GM19455 (cell line): ENCODE results near the gene GATD1.

Experiments
- ATAC-seq: cut with Tn5 transposase; IDR thresholded peaks from one replicate; pipeline ENCODE4 v1.9.1; 2021; ENCODE audit not compliant: unreplicated experiment

GATD1 gene

DNA sequence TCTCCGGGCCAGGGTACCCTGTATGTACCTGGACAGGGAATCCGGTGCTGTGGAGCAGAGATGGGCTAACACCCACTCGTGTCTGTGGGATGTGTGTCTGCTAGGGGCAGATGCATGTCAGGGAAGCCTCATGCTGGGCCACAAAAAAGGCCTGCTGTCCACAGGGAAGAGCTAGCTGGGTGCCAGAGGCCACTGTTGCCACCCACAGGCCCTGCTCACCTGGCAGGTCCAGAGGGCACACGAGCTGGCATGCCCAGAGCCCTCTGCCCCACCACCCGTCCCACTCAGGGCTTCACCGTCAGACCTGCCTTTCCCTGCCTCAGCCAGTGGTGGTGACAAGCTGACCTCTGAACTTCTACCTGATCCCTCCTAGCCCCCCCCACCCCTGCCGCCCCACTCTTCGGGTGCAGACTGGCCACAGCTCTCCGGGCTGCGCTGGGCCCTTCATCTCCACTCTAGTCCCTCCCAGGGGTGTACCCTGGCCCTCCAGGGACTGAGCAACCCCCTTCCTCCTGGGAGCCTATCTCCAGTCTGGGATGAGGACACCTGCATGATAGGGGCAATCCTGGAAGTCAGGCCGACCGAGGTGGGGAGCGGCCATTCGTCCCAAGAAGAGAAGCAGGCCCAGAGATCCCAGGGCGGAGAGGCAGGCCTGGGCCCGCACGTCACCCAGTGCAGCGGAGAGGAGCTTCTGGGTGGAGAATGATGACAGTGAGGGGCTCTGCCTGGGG, 19.4 kb upstream of the GATD1 start:
- no peak for ATAC-seq

DNA sequence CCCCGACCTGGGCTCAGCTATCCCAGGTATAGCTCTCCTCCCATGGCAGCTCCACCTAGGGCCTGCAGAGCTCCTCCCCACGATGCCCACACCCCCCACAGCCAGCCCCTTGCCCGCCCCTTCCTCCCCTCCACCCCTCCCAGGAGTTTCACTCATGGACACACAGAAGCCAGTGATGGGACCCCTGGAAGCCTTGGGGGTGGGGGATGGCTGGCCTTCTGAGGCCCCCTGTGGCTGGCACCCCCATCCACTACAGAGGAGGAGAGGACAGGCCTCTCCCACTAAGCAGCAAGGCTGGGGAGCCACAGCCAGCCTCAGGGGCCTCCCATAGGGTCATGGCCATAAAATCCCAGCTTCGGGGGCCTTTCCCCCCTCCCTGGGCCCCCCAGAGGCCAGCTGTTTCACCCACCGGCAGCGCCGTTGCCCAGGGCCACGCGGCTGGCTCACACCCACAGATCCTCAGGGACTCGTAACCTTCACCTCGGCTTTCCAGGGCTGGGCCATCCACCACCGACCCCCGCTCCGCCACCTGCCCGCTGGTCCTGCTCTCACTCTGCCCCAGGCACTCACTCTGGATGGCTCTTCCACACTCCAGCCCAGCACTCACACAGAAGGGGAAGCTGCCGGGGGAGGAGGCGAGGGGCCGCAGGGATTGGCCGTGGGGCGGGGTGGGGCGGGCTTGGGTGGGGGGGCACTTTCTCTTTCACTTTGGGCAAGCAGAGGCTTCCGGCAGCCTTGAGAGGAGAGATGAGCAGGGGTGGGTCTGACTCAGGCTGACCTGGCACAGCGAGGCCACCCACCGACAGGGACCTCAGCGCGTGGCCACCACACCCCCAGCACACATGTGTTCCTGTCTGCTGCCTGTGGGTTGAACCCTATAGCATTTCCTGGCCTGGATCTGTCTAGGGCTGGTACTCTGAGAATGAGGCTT, 18.6 kb upstream of the GATD1 start:
- no peak for ATAC-seq

DNA sequence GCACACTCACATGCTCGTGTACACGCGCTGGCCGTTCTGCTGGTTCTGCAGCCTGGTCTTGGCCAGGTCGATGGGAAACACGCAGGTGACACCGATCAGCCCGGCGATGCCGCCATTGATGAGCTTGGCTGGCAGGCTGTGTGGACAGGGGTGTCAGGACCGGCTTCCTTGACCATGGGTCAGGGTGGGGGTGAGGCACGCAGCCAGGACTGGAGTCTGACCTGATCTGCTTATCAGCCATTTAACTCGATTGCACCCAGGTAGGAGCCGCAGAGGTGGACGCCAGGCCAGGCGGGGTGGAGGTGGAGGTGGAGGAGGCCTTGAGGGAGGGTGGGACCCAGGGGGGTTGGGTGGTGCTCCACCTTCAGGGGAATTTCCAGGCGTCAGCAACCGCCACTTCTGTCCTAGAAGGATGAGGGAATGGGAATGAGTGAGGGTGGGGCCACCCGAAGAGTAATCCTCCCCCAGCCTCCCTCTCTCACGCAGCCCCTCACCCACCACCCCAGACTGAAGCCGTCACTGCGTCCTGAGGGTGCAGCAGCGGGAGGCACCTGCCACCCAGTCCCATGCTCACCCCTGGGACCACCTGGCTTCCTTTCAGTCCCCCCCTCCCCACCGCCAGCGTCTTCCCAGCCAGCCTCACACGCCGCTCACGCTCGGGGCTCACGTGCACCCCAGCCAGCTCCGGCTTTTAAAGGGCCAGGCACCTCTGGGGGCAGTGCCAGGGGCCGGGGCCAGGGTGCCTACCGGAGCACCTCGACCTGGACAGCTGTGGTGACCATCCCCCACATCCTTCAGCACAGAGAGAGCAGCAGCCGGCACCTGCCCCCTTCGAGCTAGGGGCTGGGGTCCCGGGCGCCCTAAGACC, 17.7 kb upstream of the GATD1 start:
- ATAC-seq: no peak

DNA sequence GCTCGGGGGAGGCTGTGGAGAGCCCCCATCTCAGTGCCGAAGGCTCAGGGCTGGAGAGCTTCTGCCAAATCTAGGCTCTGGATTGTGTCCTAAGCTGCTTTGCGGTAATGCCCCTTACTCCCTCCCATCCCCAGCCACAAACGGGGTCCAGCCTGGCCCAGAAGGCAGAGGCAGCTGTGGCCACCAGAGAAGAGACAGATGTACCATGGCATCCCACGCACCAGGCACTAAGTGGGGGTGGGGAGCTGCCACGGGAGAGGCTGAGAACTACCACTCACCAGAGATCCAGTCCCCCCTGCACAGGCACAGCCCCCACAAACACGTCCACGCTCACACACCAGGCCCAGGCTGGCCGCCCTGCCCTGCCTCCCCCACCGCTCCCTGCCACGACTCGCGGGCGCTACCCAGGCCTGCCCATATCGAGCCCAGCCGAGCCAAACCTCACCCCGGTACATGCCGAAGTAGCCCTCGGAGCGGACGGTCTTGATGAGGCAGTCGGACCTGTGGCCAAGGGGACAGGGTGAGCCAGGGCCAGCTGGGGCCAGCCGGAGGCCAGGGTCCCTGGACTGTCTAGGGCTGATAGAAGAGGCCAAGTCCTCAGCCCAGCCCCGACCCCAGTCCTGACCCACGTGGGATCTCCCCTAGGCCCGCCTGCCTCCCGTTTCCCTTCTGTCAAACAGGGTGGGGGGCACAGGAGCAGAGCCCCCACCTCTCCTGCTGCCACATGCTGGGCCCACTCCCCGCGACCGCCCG, 16.9 kb upstream of the GATD1 start:
- ATAC-seq: no peak

DNA sequence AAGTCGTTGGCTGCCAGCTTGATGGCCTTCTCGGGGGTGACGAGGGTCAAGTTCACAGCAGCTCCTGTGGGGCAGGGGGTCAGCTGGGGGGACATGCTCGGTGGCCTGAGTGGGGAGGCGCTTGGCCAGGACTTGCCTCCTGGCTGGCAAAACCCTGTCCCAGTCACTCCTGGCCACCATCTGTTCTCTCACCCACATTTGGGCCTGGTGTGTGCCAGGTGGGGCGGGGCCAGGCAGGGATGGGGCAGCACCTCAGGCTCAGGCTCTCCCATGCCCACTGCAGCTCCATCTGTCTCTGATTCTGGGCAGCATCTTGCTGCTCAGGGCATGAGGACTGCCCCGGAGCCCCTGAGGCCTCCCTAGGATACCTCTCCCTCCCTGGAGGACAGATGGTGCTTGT, 16.3 kb upstream of the GATD1 start:
- ATAC-seq: no peak

DNA sequence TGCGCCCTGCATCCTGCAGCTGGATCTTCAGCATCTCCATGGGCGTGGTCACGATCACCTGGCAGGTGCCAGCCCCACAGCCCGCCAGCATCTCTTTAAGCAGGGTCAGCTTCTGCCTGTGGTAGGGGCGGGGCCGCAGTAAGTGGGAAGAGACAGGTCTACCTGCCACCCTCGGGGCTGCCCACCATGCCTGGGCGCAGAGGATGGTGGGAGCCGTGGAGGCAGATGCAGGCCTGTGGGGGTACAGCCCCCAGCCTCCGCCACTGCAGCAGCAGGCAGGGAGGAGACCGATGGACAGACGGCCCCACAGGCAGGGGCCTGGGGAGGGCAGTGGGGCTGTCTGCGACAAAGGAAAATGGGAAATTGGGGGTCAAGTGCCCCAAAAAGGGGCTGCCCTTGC, 15.6 kb upstream of the GATD1 start:
- no peak for ATAC-seq

DNA sequence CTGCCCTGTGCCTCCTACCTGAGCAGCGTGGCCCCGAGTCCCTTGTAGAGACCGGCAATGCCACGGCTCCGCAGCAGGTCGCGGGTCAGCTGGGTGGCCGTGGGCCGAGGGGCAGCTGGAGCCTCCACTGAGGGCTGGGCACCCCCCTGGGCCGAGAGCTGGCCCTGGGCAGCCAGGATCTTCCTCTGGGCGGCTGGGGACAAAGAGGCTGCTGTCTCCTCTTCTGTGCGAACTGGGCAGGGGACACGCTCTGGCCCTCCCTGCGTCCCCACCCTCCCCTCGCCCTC, 15.2 kb upstream of the GATD1 start:
- no peak for ATAC-seq

DNA sequence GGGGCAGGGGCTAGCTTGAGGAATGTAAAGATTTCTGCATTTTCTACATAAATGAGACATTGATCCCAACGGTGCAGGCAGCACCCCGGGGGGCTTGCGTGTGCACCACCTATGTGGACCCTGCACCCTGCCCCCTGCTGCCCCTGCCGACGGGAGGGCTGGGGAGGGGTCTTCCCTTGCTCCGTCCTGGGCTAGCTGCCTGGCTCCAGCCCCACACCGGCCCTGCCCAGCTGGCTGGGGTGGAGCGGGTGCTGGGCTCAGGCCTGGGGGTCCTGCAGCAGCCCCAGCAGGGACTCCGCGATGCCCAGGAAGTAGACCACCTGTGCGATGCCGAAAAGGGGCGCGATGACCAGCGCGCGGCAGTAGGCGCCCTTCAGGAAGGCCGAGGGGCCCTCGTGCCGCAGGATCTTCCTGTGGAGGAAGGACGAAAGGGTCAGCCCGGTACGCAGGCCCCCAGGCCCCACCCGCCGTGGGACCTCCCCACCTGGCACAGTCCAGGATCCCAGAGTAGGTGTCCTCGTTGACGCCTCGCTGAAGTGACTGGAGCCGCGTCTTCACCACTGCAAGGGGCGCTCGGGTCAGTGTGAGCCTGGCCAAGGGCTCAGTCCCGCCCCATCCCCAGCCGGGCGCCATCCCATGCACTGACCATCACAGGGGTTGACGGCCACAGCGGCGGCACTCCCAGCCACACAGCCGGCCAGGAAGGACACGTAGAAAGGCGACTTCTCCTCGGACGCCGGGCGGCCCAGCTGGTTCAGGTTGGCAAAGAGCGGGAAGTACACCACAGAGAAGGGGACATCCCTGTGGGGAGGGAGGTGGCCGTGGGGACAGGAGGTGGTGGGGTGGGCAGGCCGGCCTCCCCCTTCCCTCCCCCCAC, 14.6 kb upstream of the GATD1 start:
- ATAC-seq: no peak

DNA sequence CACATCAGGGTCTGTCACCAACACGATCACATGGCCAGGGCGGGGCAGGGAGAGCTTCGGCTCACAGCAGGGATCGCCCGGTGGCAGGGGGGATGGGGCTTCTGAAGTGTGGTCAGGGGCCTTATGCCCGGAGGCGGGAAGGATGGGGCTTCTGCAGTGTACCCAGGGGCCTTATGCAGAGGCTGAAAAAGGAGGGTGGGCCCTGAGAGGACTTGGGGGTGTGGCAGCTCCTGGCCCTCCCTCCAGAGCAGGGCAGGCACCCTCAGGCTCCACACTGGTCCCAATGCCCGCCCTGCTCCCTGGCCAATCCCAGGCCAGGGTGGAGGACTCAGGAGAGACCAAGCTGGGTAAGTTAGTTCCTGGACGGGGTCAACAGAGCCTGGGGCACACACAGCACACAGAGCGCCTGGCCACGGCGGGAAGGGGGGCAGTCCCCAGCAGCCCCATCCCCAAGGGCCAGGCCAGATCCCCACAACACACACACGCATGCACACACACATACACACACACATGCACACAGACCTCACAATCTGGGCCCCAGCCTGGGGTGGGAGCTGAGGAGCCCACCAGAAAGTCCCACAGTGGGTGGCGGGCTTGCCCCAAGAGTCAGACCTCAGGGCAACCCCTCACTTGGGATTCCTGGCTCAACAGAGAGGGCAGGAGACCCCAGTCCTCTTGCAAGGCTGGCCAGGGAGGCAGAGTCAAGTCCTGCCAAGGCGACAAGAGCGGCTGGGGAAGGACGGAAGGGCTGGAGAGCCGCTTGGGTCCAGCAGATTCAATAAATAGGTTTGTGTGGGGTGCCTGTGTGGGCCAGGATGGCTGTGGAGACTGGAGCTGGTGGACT, 13.7 kb upstream of the GATD1 start:
- no peak for ATAC-seq

DNA sequence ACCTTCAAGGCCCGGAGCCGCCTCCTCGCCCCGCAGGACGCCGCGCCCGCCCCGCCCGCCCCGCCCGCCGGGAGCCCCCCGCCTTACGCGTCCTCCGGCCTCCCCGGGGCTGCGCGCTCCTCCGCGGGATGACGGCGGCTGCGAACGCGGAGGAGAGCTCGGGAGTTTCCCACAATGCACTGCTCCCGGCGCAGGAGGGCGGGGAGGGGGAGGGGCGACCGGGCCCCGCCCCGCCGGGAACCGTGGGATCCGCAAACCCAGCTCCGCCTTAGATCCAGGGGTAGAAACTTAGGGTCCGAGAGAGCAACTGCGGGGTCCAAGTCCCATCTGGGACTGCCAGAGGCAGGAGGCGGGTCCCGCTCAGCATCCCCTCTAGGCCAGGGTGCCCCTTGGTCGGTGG, 12.7 kb upstream of the GATD1 start, which contains the start of gene CEND1:
Gene CEND1, minus strand, starts transcription at position 148 of the 400 bp plus-strand sequence. CDS start 1,514 bp downstream, outside the sequence.
- ATAC-seq: no peak

DNA sequence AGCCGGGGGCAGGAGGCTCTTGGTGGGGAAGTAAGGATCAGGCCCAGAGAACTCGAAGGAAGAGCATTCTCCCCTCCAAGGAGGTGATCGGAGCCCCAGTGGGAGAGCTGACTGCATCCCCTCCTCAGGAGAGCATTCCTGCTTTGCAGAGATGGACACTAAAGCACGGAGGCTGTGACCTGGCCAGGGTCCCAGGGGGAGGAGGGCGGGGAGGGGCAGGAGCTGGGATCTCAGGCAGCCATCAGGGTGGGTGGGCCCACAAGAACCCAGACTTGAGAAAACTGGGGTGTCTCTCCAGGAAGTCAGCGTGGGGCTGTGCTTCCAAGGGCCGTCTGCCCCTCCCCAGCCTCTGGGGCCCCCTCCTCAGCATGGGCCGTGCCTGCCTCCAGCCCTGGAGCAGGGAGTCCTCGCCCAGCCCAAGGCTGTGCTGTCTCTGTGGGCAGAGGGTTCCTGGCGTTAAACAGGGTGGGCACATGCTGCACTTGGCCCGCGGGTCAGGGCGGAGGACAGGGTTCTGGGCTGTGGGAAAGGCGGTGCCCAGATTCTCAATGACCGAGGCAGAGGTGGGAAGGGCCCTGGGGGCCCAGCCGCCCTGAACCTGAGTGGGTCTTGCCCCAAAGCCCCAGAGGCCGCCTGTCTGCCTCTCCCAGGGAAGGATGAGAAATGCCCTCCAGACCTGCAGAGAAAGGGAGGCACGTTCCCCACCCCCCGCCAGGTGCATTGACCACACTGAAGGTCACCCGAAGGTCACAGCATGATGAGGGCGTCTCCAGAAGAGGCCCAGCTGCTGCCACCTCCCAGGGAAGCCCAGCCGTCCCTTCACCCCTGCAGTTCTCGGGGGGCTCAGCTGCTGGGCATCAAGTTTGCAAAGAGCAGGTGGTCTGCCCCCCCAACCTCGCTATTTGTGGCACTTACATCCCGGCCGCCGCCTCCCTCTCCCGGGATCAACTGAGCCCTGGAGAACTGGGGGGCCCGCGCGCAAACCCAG, 12.0 kb upstream of the GATD1 start:
- ATAC-seq: no peak

DNA sequence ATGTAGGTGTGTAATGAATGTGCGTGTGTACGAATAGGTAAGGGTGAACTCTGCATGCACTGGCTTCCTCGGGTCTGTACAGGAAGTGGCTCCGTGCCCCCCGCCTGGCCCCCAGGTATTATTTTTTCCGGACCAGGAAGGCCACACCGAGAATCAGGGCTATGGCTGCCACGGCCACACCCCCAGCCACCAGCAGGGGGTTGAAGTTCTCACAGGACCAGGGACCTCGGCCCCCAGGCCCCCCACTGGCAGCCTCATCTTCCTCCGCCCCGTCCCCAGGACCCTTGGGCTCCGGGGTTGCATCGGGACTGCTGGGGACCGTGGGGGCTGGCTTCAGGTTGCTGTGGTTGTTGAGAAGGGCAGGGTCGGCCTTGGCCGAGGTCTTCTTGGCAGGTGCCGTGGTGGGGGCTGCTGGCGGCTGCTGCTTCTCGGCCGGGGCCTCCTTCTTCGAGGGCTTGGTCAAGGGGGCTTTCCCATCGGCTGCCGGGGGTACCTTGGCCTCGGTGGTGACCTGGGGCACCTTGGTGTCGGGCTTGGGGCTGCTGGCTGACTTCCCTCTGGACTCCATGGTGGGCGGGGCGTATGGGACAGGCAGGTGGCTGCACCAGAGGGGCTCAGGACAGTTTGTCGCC, 10.8 kb upstream of the GATD1 start:
- ATAC-seq: no peak

DNA sequence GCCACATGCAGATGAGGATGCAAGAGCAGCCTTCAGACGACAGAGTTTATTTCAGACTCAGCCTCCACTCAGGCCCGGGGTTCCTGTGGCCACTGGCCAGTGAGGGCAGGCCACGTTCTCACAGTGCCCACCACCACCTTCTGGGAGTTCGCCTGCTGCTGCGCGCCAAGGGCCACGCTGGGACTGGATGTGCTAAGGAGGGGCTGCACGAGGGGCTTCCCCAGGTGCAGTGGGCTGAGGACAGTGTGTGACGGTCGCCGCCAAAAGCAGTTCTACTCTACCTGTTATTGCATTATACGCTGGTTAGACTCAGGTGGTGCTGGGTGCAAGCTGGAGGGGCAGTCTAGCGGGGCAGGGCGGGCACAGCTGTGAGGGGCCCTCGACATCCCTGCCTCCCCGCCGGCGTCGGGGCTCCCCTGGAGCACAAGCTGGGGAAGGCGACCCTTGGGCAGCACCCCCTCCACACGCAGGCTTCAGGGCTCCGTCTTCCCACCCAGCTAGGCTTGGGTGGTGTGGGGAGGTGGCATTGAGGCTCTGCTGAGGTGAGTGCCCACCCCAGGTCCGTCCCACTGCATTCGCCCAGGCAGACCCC, 9.9 kb upstream of the GATD1 start:
- no peak for ATAC-seq

DNA sequence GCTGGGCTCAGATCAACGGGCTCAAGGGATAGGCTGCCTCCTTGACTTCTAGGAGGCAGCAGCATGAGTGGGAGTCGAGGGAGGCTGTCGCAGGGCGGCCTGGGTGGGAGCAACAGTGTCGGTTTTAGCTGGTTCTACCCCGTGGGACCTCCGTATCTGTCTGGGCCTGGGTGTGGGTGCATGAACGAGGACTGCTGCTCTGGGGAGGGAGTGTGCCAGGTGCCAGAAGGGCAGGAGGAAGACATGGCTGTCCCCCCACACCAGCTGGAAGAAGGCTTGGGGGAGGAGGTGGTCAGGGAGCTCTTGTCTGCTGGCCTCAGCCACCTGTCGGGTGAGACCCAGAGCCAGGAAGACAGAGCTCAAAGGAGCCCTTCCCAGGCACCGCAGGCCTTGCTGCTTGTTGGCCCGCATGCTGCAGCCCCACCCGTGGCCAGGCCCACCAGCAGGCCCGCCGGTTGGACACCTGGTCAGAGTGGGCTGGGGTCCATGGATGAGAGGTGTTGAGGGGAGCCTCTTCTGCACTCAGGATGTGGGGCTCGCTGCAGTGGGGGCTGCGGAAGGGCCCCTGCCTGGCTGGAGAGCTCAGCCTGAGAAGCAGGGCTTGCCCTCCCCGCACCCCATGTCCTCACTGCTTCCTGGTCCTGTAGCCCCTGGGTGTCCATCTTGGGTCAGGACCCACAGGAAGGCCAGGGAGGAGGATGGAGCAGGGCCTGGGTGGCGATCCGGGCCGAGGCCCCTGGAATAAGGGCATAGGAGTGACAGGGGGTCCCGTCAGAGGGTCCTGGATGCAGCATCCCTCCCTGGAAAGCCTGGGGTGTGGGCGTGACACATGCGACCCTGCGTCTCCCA, 9.2 kb upstream of the GATD1 start:
- no peak for ATAC-seq

DNA sequence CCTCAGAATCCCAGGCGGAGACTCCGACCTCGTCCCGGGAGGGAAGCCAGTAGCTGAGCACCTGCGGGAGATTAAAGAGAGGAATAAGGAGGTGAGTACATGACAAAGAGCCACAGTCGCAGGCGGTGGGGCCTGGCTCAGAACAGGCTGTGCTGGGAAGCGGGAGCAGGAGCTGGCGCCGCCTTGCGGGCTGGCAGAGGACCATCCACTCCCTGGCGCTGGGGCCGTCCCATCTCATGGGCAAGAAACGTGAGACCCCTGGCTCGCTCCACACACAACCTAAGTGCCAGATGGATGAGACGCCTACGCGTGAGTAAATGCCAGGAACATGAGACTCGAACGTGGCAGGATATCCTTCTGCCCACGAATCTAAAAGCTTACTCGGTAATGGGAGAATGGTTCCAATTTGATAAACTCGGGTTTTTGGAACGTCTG, 6.3 kb upstream of the GATD1 start:
- ATAC-seq: no peak
